ENCODE measurements around the gene NOL3.

The NOL3 gene

DNA sequence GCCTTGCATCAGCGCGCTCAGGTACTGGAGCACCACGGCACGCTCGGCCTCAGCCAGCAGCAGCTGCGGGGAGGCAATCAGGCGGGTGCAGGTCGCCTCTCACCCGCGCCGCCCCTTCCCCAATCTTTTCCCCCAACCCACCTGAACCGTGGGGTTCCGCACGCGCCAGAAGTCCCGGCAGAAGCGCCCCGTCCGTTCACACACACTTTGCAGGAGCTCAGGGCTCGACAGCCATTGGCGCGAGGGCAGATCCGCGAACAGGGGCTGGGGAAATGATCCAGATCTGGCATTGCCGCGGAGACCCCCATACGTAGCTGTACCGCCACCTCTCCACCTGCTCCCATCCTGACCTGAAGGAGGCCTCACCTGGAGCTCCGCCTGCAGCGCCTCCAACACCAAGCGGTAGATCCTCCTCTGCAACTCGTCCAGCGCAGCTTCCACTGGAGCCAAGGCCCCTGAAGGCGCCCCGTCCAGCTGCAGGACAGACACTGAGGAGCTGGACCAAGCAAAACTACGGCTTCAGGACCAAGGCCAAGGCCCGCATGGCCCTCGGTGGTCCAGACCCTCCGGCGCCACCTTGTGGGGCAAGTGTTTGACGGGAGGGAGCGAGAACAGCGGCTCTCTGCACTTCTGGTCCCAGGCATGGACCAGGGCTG, 14.8 kb downstream of the NOL3 start:
- peak; percentile 86 for DNase-seq (ENCODE audit: low read depth)
- TF ChIP-seq, protein P1, sequence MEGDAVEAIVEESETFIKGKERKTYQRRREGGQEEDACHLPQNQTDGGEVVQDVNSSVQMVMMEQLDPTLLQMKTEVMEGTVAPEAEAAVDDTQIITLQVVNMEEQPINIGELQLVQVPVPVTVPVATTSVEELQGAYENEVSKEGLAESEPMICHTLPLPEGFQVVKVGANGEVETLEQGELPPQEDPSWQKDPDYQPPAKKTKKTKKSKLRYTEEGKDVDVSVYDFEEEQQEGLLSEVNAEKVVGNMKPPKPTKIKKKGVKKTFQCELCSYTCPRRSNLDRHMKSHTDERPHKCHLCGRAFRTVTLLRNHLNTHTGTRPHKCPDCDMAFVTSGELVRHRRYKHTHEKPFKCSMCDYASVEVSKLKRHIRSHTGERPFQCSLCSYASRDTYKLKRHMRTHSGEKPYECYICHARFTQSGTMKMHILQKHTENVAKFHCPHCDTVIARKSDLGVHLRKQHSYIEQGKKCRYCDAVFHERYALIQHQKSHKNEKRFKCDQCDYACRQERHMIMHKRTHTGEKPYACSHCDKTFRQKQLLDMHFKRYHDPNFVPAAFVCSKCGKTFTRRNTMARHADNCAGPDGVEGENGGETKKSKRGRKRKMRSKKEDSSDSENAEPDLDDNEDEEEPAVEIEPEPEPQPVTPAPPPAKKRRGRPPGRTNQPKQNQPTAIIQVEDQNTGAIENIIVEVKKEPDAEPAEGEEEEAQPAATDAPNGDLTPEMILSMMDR (IDR thresholded peaks at IDR 0.05; ENCODE audit: insufficient read depth, low read depth, low read length, missing control alignments) = peak; percentile 86
- no peak overlapping the region for H3K4me3 ChIP-seq (ENCODE audit: low read depth, low read length)

DNA sequence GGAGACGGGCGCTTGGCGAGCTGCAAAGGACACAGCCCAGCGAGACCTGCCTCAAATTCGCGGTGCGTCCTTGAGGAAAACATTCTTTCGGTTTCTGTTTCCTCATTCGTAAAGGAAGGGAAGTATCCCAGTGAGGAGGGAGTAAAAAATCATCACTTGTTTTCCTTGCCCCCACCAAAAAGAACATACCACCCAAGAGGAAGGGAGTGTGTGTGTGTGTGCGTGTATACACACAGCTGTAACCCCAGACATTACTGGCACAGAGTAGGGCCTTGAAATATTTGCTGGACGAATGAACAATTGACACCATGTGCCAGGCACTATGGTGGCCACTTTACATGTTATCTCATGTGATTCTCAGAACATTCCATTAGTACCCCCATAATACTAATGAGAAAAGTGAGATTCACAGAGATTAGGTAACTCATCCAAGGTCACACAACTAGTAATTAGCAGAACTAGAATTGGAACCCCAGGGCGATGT, 15.4 kb downstream of the NOL3 start:
- DNase-seq (ENCODE audit: low read depth) = no peak
- TF ChIP-seq, protein P1 (IDR thresholded peaks at IDR 0.05; ENCODE audit: insufficient read depth, low read depth, low read length, missing control alignments) = no peak
- H3K4me3 ChIP-seq (ENCODE audit: low read depth, low read length) = no peak overlapping the region

DNA sequence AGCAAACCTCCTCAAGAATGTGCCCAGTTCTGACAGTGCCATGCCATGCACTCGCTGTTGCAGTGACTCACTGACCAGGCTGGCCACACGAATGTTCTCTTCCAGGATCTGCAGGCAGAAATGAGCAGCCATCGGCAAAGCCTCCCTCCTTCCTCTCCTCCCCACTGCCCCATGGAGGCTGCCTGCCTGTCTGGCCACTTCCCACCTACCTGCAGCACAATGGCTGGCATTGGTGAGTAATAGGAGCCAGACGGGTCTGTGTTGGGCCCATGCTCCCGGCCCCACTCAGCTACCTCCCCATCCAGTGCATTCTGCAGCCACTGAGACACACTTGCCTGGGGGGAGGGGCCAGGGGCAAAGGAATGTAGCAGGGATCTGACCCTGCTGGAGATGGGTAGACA, 16.2 kb downstream of the NOL3 start:
- no peak overlapping the region for H3K4me3 ChIP-seq (ENCODE audit: low read depth, low read length)
- no peak for DNase-seq (ENCODE audit: low read depth)
- TF ChIP-seq, protein P1 (IDR thresholded peaks at IDR 0.05; ENCODE audit: insufficient read depth, low read depth, low read length, missing control alignments) = no peak

DNA sequence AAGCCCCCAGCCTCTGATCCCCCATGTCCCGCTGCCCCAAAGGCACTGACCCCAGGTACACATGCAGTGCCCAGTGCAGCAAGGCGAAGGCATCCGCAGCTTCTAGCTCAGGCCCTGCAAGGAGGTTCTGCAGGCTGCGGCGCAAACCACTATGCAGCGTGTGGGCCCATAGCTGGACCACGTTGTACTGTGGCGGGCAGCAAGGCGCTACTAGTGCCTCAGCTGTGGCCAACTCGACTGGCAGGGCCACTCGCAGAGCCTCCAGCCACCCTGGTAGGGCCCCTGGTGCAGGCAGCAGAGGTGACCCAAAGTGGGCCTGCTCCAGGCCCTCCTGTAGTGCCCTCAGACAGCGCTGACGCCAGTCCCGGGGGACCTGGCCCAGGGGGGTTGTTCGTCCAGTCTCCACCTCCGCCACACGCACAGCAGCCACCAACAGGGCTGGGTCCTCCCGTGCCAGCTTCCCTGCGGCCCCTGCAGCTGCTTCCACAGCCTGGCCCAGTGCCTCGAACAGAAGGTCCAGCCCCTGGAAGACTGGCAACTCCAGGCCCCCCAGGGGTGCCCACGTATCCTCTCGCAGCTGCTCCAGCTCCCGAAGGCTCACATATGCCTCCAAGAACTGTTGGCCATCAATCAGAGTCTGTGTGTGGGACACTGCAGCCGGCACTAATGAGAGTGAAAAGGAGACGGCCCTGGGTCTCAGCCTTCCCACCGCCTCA, 17.0 kb downstream of the NOL3 start:
- H3K4me3 ChIP-seq (ENCODE audit: low read depth, low read length) = no peak overlapping the region
- TF ChIP-seq, protein P1 (IDR thresholded peaks at IDR 0.05; ENCODE audit: insufficient read depth, low read depth, low read length, missing control alignments) = no peak
- DNase-seq (ENCODE audit: low read depth) = no peak

DNA sequence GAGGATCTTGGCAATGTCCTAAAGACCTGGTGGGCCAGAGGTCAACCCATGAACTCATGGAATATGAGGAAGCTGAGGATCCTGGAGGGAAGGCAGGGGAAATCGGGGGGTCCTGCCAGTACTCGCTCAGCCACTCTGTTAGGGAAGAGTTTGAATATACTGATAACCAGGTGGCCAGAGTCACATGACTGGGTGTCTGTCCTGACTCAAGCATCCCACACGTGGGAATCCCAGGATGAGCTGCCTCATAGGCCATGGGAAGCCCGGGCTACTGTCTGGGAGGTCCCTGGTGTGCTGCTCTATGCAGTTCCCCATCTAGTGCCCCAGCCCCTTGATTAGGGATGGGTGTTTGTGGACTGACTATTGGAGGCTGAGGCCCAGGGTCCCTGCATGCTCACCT, 18.0 kb downstream of the NOL3 start:
- H3K4me3 ChIP-seq (ENCODE audit: low read depth, low read length) = no peak overlapping the region
- no peak for DNase-seq (ENCODE audit: low read depth)
- TF ChIP-seq, protein P1 (IDR thresholded peaks at IDR 0.05; ENCODE audit: insufficient read depth, low read depth, low read length, missing control alignments) = no peak

DNA sequence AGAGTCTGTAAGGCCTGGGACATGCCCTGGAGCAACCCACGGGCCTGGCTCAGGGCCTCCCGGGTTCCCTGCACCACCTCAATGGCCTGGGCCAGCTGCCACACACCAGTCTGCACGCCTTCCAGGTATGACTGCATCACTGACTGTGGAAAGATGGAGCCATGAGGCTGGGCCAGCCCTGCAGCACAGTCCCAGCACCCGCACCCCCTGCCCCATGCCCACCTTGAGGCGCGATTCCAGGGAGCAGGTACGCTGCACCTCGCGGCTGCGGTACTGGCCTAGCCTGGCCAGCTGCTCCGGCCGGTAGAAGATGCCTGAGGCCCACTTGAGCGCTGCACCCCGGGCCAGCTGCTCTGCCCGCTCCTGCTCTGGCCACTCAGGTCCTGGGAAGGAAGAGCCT, 18.5 kb downstream of the NOL3 start:
- no peak for DNase-seq (ENCODE audit: low read depth)
- TF ChIP-seq, protein P1 (IDR thresholded peaks at IDR 0.05; ENCODE audit: insufficient read depth, low read depth, low read length, missing control alignments) = no peak
- H3K4me3 ChIP-seq (ENCODE audit: low read depth, low read length) = no peak overlapping the region

All from GM12865 (cell line).